ENCODE measurements around the gene TTN.

DNA sequence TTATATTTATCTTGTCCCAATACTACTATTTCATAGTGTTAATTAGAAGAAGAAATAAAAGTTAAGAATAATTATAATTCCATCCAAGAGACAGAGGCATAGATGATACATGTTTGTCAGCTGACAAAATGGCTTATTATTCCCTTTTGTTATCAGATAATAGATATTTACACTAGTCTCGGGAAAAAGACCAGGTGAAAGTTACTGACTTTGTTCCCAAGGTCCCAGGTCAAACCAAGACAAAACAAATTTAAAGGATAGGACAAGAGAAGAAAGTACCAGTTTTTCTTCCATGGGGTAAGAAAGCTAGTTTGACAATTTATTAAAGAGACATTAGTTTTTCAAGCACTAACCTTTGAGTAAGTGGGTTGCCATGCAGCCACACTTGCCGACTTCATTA, 73.2 kb downstream of the TTN start:
- no peak for TF ChIP-seq EZH2phosphoT487 (IDR thresholded peaks at IDR 0.05; ENCODE audit: low read depth)
- TF ChIP-seq, protein P1, sequence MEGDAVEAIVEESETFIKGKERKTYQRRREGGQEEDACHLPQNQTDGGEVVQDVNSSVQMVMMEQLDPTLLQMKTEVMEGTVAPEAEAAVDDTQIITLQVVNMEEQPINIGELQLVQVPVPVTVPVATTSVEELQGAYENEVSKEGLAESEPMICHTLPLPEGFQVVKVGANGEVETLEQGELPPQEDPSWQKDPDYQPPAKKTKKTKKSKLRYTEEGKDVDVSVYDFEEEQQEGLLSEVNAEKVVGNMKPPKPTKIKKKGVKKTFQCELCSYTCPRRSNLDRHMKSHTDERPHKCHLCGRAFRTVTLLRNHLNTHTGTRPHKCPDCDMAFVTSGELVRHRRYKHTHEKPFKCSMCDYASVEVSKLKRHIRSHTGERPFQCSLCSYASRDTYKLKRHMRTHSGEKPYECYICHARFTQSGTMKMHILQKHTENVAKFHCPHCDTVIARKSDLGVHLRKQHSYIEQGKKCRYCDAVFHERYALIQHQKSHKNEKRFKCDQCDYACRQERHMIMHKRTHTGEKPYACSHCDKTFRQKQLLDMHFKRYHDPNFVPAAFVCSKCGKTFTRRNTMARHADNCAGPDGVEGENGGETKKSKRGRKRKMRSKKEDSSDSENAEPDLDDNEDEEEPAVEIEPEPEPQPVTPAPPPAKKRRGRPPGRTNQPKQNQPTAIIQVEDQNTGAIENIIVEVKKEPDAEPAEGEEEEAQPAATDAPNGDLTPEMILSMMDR (IDR thresholded peaks at IDR 0.05; ENCODE audit: low read depth, low read length): no peak

Data from OCI-LY3 (cell line).